Measurements from ENCODE around the gene HBEGF.

DNA sequence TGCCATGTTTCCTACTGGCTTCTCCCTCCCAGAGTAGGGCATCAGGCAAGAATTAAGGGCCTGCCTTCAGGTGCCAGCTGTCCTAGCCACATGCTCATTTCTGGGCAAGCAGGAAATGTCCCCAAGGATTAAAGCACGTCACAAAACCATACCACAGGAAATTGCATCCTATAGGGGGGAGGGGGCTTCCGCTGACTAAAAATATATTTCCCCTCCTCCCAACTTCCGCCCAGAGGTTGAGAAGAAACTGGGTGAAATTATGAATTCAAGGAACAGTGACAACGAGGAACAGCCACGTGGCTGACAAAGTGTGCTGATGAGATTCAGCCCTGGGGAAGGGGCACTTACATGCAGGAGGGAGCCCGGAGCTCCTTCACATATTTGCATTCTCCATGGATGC lies 4.1 kb downstream of the HBEGF start:
- TF ChIP-seq CTCF (conservative IDR thresholded peaks at IDR 0.05) (no peak), ZFX (IDR thresholded peaks at IDR 0.05) (no peak)

Data from C4-2B (cell line).